ENCODE data around the gene UBE3D.

UBE3D gene

DNA sequence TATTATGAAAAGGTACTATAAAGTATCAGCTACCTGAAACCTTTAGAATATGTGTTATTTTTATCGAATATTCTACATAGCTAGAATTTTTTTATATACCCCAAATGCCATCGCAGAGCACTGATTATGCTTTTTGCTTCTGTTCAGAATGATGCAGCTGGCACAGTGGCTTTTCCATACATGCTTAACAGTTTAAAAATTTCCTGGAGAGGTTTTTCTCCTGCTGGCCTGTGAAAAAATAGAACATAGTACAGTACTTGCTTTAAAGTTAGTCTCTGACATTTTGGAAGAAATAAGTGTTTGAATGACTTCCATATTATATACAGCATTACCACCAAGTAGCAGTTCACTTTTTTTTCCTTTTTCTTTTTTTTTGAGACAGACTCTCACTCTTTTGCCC, 7.1 kb upstream of the UBE3D start:
- H2BK12ac ChIP-seq (ENCODE audit: low read length) = no peak overlapping the region

DNA sequence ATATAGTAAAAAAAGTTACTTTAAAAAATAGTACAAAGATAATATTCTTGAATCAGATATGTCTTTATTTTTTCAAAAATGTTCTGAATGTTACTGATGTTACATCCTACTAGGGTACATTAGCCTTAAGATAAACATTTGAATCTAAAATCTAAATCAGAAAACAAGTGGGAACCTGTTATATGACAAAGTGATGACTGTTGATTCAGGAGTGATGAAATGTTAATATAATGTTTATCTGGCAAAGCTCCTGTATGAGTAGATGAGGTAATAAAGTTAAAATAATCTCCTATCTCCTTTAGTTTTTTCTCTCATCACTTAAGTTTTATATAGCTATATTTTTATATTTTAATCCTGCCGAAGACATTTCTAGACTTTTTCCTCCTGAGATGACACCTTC, 6.1 kb upstream of the UBE3D start:
- Histone ChIP-seq H2BK12ac (ENCODE audit: low read length) (no peak overlapping the region), H3K14ac (ENCODE audit: low read length) (no peak overlapping the region), H3K9me3 (ENCODE audit: insufficient read depth, low read depth, low read length) (no peaks in the 10 kb centered on the region), H4K12ac (ENCODE audit: low read depth, low read length) (no peak overlapping the region), H3K18ac (ENCODE audit: low read length) (no peak overlapping the region), H2BK5ac (ENCODE audit: low read depth, low read length, poor library complexity) (no peak overlapping the region), H2AK5ac (ENCODE audit: low read length) (no peak overlapping the region), H3K27me3 (ENCODE audit: insufficient read depth, low read length) (no peaks in the 10 kb centered on the region), H2BK120ac (ENCODE audit: insufficient read depth, low read length, poor library complexity) (no peak overlapping the region), H3K27ac (ENCODE audit: low read depth, low read length) (no peak overlapping the region), H3K4me1 (ENCODE audit: control insufficient read depth in 1 of 2, insufficient read depth in 2 of 2, low read length in 2 of 2) (no peaks in the 10 kb centered on the region), H3K36me3 (ENCODE audit: control insufficient read depth in 1 of 2, insufficient read depth in 2 of 2, low read length in 2 of 2) (no peaks in the 10 kb centered on the region), H3K4me2 (ENCODE audit: low read length) (no peak overlapping the region), H3K4ac (ENCODE audit: low read depth, low read length) (no peak overlapping the region), H2AFZ (ENCODE audit: insufficient read depth, low read length, poor library complexity) (no peak overlapping the region), H3K23ac (ENCODE audit: low read length) (no peak overlapping the region), H3K79me1 (ENCODE audit: low read length) (peaks cover 2% of the 10 kb centered on the region), H3K9ac (ENCODE audit: low read length) (no peak overlapping the region), H3K79me2 (ENCODE audit: control insufficient read depth, insufficient read depth, low read length, poor library complexity) (peaks cover 1% of the 10 kb centered on the region), H4K91ac (ENCODE audit: low read depth, low read length) (no peak overlapping the region), H4K8ac (ENCODE audit: low read depth, low read length) (no peak overlapping the region), H3K4me3 (ENCODE audit: low read depth, low read length) (no peak overlapping the region)
- no peak for DNase-seq
- WGBS (ENCODE audit: extremely low coverage, insufficient coverage, insufficient read length) = no CpG with 5 or more reads among the region's 1 CpG

More for the DNA sequence above, 7.1 kb upstream of the UBE3D start:
- Histone ChIP-seq H3K9ac (ENCODE audit: low read length) (no peak overlapping the region), H3K4ac (ENCODE audit: low read depth, low read length) (no peak overlapping the region), H3K4me3 (ENCODE audit: low read depth, low read length) (no peak overlapping the region), H2BK5ac (ENCODE audit: low read depth, low read length, poor library complexity) (no peak overlapping the region), H2AK5ac (ENCODE audit: low read length) (no peak overlapping the region), H3K9me3 (ENCODE audit: insufficient read depth, low read depth, low read length) (no peaks in the 10 kb centered on the region), H3K23ac (ENCODE audit: low read length) (no peak overlapping the region), H4K12ac (ENCODE audit: low read depth, low read length) (no peak overlapping the region), H3K4me2 (ENCODE audit: low read length) (no peak overlapping the region), H3K4me1 (ENCODE audit: control insufficient read depth in 1 of 2, insufficient read depth in 2 of 2, low read length in 2 of 2) (no peaks in the 10 kb centered on the region), H3K18ac (ENCODE audit: low read length) (no peak overlapping the region), H2BK120ac (ENCODE audit: insufficient read depth, low read length, poor library complexity) (no peak overlapping the region), H3K14ac (ENCODE audit: low read length) (no peak overlapping the region), H2AFZ (ENCODE audit: insufficient read depth, low read length, poor library complexity) (no peak overlapping the region), H3K27me3 (ENCODE audit: insufficient read depth, low read length) (no peaks in the 10 kb centered on the region), H3K27ac (ENCODE audit: low read depth, low read length) (no peak overlapping the region), H3K79me1 (ENCODE audit: low read length) (peaks cover under 1% of the 10 kb centered on the region), H3K36me3 (ENCODE audit: control insufficient read depth in 1 of 2, insufficient read depth in 2 of 2, low read length in 2 of 2) (no peaks in the 10 kb centered on the region), H4K8ac (ENCODE audit: low read depth, low read length) (no peak overlapping the region), H3K79me2 (ENCODE audit: control insufficient read depth, insufficient read depth, low read length, poor library complexity) (peaks cover under 1% of the 10 kb centered on the region), H4K91ac (ENCODE audit: low read depth, low read length) (no peak overlapping the region)
- no CpG with 5 or more reads among the region's 2 CpGs for WGBS (ENCODE audit: extremely low coverage, insufficient coverage, insufficient read length)
- no peak for DNase-seq

DNA sequence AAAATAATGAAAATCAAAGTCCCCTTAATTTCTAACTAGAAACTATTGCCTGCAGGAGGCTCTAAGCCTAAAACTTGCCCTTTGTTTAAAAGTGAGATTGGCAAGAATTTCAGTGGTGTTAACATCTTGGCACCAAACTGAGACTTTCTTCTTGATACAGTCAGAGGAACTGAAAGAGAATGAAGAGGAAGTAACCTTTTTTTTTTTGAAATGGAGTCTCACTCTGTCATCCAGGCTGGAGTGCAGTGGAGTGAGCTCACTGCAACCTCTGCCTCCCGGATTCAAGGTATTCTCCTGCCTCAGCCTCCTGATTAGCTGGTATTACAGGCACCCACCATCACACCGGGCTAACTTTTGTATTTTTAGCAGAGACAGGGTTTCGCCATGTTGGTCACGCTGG, 5.4 kb upstream of the UBE3D start:
- no peak overlapping the region for H4K12ac ChIP-seq (ENCODE audit: low read depth, low read length)
- no peak overlapping the region for H3K4me3 ChIP-seq (ENCODE audit: low read depth, low read length)
- no peak overlapping the region for H2BK120ac ChIP-seq (ENCODE audit: insufficient read depth, low read length, poor library complexity)
- H2AFZ ChIP-seq (ENCODE audit: insufficient read depth, low read length, poor library complexity) = no peak overlapping the region
- no peak overlapping the region for H3K4ac ChIP-seq (ENCODE audit: low read depth, low read length)
- no peak overlapping the region for H3K27ac ChIP-seq (ENCODE audit: low read depth, low read length)
- peaks cover 2% of the 10 kb centered on the region for H3K79me1 ChIP-seq (ENCODE audit: low read length)
- no peaks in the 10 kb centered on the region for H3K36me3 ChIP-seq (ENCODE audit: control insufficient read depth in 1 of 2, insufficient read depth in 2 of 2, low read length in 2 of 2)
- no peaks in the 10 kb centered on the region for H3K27me3 ChIP-seq (ENCODE audit: insufficient read depth, low read length)
- DNase-seq = no peak
- no peak overlapping the region for H3K4me2 ChIP-seq (ENCODE audit: low read length)
- H3K9me3 ChIP-seq (ENCODE audit: insufficient read depth, low read depth, low read length) = no peaks in the 10 kb centered on the region
- H3K18ac ChIP-seq (ENCODE audit: low read length) = no peak overlapping the region
- no peak overlapping the region for H4K91ac ChIP-seq (ENCODE audit: low read depth, low read length)
- H3K23ac ChIP-seq (ENCODE audit: low read length) = no peak overlapping the region
- H3K9ac ChIP-seq (ENCODE audit: low read length) = no peak overlapping the region
- H2BK5ac ChIP-seq (ENCODE audit: low read depth, low read length, poor library complexity) = no peak overlapping the region
- H2BK12ac ChIP-seq (ENCODE audit: low read length) = no peak overlapping the region
- no peak overlapping the region for H4K8ac ChIP-seq (ENCODE audit: low read depth, low read length)
- no CpG with 5 or more reads among the region's 4 CpGs for WGBS (ENCODE audit: extremely low coverage, insufficient coverage, insufficient read length)
- no peaks in the 10 kb centered on the region for H3K4me1 ChIP-seq (ENCODE audit: control insufficient read depth in 1 of 2, insufficient read depth in 2 of 2, low read length in 2 of 2)
- peaks cover 1% of the 10 kb centered on the region for H3K79me2 ChIP-seq (ENCODE audit: control insufficient read depth, insufficient read depth, low read length, poor library complexity)
- no peak overlapping the region for H2AK5ac ChIP-seq (ENCODE audit: low read length)
- H3K14ac ChIP-seq (ENCODE audit: low read length) = no peak overlapping the region

DNA sequence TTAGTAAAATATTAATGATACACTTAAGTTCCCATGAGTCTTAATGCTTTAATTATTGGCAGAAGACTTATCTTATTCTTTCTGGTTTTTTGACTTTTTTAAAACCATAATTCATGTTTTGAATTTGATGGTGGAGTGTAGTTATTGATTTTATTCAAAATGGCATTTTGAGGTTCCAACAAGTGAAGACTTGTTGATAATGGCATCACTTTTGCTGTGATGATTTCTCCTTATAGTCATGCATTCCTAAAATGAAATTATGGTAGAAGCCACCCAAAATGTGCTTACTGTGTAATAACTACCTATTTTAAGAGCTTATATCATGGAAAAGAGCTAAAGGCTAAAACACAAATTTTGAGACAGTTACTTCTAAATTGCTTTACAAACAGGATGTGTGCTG, 4.0 kb upstream of the UBE3D start:
- H3K18ac ChIP-seq (ENCODE audit: low read length) = no peak overlapping the region
- H3K4me3 ChIP-seq (ENCODE audit: low read depth, low read length) = no peak overlapping the region
- H3K27me3 ChIP-seq (ENCODE audit: insufficient read depth, low read length) = no peaks in the 10 kb centered on the region
- no peaks in the 10 kb centered on the region for H3K36me3 ChIP-seq (ENCODE audit: control insufficient read depth in 1 of 2, insufficient read depth in 2 of 2, low read length in 2 of 2)
- H4K91ac ChIP-seq (ENCODE audit: low read depth, low read length) = no peak overlapping the region
- H2BK5ac ChIP-seq (ENCODE audit: low read depth, low read length, poor library complexity) = no peak overlapping the region
- no peak overlapping the region for H2AFZ ChIP-seq (ENCODE audit: insufficient read depth, low read length, poor library complexity)
- H3K4me1 ChIP-seq (ENCODE audit: control insufficient read depth in 1 of 2, insufficient read depth in 2 of 2, low read length in 2 of 2) = peaks cover 2% of the 10 kb centered on the region in 2 experiments
- H3K4ac ChIP-seq (ENCODE audit: low read depth, low read length) = no peak overlapping the region
- no peaks in the 10 kb centered on the region for H3K9me3 ChIP-seq (ENCODE audit: insufficient read depth, low read depth, low read length)
- no peak overlapping the region for H3K4me2 ChIP-seq (ENCODE audit: low read length)
- H2BK120ac ChIP-seq (ENCODE audit: insufficient read depth, low read length, poor library complexity) = no peak overlapping the region
- no peak overlapping the region for H4K8ac ChIP-seq (ENCODE audit: low read depth, low read length)
- no peak overlapping the region for H3K9ac ChIP-seq (ENCODE audit: low read length)
- H3K23ac ChIP-seq (ENCODE audit: low read length) = no peak overlapping the region
- no peak overlapping the region for H2BK12ac ChIP-seq (ENCODE audit: low read length)
- H3K79me2 ChIP-seq (ENCODE audit: control insufficient read depth, insufficient read depth, low read length, poor library complexity) = peaks cover 3% of the 10 kb centered on the region
- H4K12ac ChIP-seq (ENCODE audit: low read depth, low read length) = no peak overlapping the region
- peaks cover 6% of the 10 kb centered on the region for H3K79me1 ChIP-seq (ENCODE audit: low read length)
- DNase-seq = no peak
- no peak overlapping the region for H3K27ac ChIP-seq (ENCODE audit: low read depth, low read length)
- H3K14ac ChIP-seq (ENCODE audit: low read length) = no peak overlapping the region
- no peak overlapping the region for H2AK5ac ChIP-seq (ENCODE audit: low read length)

Data from trophoblast cell (in vitro differentiated cells and primary cell).